ENCODE data around the gene KRTAP9-3.
"Not testable (repeated sequence)": the region's sequence is repeated elsewhere in the genome, so short reads cannot be mapped to it uniquely, and the experiment has no call there.

DNA sequence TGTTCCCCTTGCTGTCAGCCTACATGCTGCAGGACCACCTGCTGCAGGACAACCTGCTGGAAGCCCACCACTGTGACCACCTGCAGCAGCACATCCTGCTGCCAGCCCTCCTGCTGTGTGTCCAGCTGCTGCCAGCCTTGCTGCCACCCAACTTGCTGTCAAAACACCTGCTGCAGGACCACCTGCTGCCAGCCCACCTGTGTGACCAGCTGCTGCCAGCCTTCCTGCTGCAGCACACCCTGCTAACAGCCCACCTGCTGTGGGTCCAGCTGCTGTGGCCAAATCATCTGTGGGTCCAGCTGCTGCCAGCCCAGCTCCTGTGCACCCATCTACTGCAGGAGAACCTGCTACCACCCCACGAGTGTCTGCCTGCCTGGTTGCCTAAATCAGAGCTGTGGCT lies 39.1 kb downstream of the KRTAP9-3 start:
- TF ChIP-seq CTCF, POLR2AphosphoS5, EP300 (IDR thresholded peaks at IDR 0.05): not testable (repeated sequence)
